NCI-H1092 (cell line): ENCODE results near the gene CCDC32.

Source experiments
- DNase-seq: peaks from one replicate; lab custom pipeline; 2025; lab: John Stamatoyannopoulos, UW

The CCDC32 gene

GRCh38 chr15:40565333-40566238, 744 bp upstream of the CCDC32 start:
- no peak for DNase-seq

GRCh38 chr15:40563426-40563825, 1.4 kb downstream of the CCDC32 start:
- DNase-seq = no peak

- DNase-seq = no peak
Observed at GRCh38 chr15:40562691-40563090, 2.2 kb downstream of the CCDC32 start.

GRCh38 chr15:40558952-40559742, 5.7 kb downstream of the CCDC32 start:
- DNase-seq = no peak

GRCh38 chr15:40555876-40556275, 9.0 kb downstream of the CCDC32 start:
- DNase-seq = no peak

- no peak for DNase-seq
Observed at GRCh38 chr15:40554161-40554525, 10.7 kb downstream of the CCDC32 start.

GRCh38 chr15:40550341-40551037, 14.4 kb downstream of the CCDC32 start:
- DNase-seq = no peak

GRCh38 chr15:40549894-40550293, 14.9 kb downstream of the CCDC32 start:
- DNase-seq = no peak

- DNase-seq = no peak
Observed at GRCh38 chr15:40548610-40549009, 16.2 kb downstream of the CCDC32 start.

GRCh38 chr15:40545457-40545856, 19.4 kb downstream of the CCDC32 start:
- DNase-seq = no peak

- DNase-seq = no peak
Observed at GRCh38 chr15:40543631-40544294, 21.1 kb downstream of the CCDC32 start.

- DNase-seq = no peak
Observed at GRCh38 chr15:40543082-40543481, 21.8 kb downstream of the CCDC32 start.

- no peak for DNase-seq
Observed at GRCh38 chr15:40538976-40539375, 25.9 kb downstream of the CCDC32 start.

GRCh38 chr15:40536501-40536900, 28.3 kb downstream of the CCDC32 start:
- no peak for DNase-seq

- no peak for DNase-seq
Observed at GRCh38 chr15:40534371-40534770, 30.5 kb downstream of the CCDC32 start.

- no peak for DNase-seq
Observed at GRCh38 chr15:40533763-40534364, 31.0 kb downstream of the CCDC32 start.

- DNase-seq = no peak
Observed at GRCh38 chr15:40528801-40529200, 36.0 kb downstream of the CCDC32 start.

GRCh38 chr15:40525855-40526254, 39.0 kb downstream of the CCDC32 start:
- no peak for DNase-seq

GRCh38 chr15:40523611-40524010, 41.2 kb downstream of the CCDC32 start:
- DNase-seq = no peak

- no peak for DNase-seq
Observed at GRCh38 chr15:40516322-40516721, 48.5 kb downstream of the CCDC32 start.

- no peak for DNase-seq
Observed at GRCh38 chr15:40513609-40514008, 51.2 kb downstream of the CCDC32 start.

- no peak for DNase-seq
Observed at GRCh38 chr15:40512440-40512839, 52.4 kb downstream of the CCDC32 start.
